OCI-LY3 (cell line): Measurements from ENCODE around the gene KCTD13.

Source experiments
- EZH2phosphoT487 ChIP-seq: fragments of 200-600 bp; shearing (Covaris generic); IDR thresholded peaks from 2 replicates; pipeline ENCODE4 v1.6.1; 2018; ENCODE audit warnings: antibody characterized with exemption, mixed run types, low read depth
- TF ChIP-seq, protein P1 (sequence below): fragments of 200-600, 300-600 bp; sonication (generic); IDR thresholded peaks from 2 replicates; pipeline ENCODE4 v1.5.1; 2014; ENCODE audit warnings: antibody characterized with exemption, low read length, low read depth

DNA sequence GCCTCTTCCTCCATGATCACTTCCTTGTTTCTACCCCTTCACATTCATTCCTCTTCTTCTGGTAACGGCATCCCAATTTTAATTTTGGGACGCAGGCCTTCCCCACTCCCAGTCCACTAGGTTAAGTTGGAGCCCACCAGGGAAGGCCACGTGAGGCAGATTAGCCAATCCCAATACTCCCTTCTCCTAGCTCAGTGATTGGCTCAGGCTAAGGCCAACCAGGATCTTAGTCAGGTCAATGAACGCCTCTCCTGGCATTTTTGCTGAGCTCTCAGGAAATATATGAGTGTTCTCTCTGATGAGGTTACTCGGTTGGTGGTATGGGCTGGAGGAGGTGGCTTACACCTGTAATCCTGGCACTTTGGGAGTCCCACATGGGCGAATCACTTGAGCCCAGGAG is 42.0 kb downstream of the KCTD13 start:
- TF ChIP-seq, protein P1, sequence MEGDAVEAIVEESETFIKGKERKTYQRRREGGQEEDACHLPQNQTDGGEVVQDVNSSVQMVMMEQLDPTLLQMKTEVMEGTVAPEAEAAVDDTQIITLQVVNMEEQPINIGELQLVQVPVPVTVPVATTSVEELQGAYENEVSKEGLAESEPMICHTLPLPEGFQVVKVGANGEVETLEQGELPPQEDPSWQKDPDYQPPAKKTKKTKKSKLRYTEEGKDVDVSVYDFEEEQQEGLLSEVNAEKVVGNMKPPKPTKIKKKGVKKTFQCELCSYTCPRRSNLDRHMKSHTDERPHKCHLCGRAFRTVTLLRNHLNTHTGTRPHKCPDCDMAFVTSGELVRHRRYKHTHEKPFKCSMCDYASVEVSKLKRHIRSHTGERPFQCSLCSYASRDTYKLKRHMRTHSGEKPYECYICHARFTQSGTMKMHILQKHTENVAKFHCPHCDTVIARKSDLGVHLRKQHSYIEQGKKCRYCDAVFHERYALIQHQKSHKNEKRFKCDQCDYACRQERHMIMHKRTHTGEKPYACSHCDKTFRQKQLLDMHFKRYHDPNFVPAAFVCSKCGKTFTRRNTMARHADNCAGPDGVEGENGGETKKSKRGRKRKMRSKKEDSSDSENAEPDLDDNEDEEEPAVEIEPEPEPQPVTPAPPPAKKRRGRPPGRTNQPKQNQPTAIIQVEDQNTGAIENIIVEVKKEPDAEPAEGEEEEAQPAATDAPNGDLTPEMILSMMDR = no peak
- TF ChIP-seq EZH2phosphoT487 = no peak
